GM18907 (cell line): ENCODE data around the gene PNKD.

Source experiments
- ATAC-seq: cut with Tn5 transposase; IDR thresholded peaks from one replicate; pipeline ENCODE4 v1.9.1; 2021; ENCODE audit warnings: mild to moderate bottlenecking, moderate library complexity; ENCODE audit not compliant: unreplicated experiment

Gene PNKD

GRCh38 chr2:218334531-218334930, 64.2 kb downstream of the PNKD start:
- ATAC-seq: no peak

DNA sequence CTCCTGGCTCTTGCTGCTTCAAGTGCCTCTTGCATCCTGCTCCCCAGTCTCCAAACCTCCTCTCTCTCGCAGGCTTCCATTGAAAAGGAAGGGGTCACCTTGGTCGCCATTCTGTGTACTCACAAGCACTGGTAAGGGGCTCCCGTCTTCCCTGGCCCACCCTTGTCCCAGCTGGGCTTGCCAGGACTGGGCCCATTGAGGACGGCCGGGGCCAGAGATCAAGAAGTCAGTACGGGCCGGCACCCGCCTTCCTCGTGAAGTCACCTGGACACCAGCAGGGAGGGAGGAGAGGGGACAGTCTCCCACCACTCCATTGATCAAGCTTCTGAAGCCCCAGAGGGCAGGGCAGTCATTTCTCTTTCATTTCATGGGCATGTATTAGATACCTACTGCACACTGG, 70.3 kb downstream of the PNKD start:
- no peak for ATAC-seq

- no peak for ATAC-seq
Observed at GRCh38 chr2:218341381-218341780, 71.1 kb downstream of the PNKD start.

- no peak for ATAC-seq
Observed at GRCh38 chr2:218342837-218343236, 72.5 kb downstream of the PNKD start.

DNA sequence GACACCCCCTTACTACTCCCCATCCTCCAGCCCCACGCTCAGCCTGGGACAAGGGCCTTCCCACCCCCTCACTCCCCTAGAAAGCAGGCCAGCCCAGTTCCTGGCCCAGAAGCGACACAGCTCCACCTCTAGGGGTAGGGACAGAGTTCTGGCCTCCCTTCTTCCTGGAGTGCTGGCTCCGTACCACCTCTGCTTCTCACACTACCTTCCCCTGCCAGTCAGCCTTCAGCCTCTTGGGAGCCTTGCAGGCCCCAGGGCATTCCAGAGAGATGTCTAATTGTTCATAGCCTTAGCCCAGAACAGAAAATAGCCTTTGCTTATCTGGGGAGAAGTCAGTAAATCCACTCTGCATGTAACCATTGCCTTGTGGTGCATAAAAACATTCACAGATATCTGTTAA, 73.3 kb downstream of the PNKD start:
- ATAC-seq: no peak

- no peak for ATAC-seq
Observed at GRCh38 chr2:218344090-218344754, 73.9 kb downstream of the PNKD start.

DNA sequence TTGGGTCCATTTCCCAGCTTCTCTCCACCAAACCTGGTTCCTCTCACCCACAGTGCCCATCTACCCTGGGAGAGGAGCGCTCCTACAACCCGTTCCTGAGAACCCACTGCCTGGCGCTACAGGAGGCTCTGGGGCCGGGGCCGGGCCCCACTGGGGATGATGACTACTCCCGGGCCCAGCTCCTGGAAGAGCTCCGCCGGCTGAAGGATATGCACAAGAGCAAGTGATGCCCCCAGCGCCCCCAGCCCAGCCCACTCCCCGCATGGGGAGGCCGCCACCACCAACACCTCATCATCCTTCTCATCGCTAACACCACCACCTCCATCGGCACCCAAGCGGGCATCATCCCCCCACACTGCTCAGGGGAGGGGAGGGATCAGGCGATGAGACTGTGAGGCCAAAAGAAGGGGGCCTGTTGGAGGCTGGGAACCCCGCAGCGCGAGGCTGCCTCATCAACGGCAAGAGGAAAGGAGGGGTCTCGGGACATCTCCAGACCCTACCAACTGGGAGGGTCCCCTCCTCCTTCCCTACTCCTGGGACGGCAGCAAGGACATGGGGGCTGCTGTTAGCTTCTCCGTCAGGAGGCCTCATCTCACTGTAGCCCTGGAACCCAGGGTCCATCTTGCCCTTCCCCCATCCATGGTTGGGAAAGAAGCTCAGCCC, 74.6 kb downstream of the PNKD start:
- no peak for ATAC-seq

DNA sequence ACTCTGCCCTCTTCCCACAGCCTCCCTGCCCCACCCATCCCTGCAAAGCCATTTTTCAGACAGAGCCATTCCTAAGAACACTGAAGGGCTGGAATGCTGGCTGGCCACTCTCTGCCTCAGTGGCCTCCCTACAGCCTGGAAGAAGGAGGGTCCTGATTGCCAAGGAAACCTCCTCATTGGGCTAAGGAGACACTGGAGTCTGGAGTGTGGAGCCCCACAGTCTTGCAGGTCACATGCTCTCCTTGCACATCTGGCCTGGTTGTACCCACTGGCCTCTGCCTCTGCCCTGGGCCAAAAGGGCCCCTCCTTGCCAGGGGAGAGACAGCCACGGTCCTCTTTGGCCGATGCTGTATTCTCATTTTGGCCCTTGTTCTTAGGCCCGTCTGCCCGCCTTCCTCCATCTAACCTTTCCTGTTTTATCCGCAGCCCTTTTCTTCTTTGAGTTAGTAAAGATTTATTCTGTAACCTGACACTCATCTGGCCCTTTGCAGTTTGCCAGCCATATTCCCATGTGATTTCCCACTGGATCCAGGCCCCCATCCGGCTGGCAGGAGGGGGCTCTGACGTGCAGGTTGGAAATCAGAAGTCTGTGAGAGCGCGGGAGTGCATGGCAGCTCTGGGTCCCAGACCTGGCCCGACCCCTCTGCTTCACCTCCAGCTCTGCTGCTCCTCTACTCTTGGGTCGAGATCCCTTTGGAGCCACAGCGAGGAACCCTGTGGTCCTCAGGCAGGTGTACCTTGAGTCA, 75.3 kb downstream of the PNKD start:
- no peak for ATAC-seq

DNA sequence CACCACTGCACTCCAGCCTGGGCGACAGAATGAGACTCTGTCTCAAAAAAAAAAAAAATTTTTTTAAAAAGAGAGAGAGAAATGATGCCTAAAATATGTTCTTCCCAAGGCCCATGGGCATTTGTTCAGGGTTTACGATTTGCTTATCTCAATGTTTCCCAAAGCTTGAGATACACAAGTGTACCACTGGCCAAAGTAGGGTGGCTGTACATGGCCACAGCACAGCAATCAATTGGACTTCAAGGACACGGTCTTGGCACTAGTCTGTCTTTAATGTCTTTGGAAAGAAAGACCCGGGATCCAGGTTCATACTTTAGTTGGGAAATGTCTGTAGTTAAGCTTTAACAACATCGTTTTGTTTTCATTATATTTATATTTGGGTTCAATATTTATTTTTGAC, 76.9 kb downstream of the PNKD start:
- no peak for ATAC-seq

DNA sequence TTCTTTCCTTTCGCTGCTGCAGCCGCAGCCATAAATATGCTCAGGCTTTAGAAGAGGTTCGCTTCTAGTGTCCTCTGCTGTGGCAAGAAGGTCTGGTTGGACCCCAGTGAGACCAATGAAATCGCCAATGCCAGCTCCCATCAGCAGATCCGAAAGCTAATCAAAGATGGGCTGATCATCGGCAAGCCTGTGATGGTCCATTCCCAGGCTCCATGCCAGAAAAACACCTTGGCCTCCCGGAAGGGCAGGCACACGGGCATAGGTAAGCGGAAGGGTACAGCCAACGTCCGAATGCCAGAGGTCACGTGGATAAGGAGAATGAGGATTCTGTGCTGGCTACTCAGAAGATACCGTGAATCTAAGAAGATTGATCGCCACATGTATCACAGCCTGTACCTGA, 83.7 kb downstream of the PNKD start:
- ATAC-seq: no peak

- ATAC-seq: no peak
Observed at GRCh38 chr2:218354850-218355443, 84.6 kb downstream of the PNKD start.

DNA sequence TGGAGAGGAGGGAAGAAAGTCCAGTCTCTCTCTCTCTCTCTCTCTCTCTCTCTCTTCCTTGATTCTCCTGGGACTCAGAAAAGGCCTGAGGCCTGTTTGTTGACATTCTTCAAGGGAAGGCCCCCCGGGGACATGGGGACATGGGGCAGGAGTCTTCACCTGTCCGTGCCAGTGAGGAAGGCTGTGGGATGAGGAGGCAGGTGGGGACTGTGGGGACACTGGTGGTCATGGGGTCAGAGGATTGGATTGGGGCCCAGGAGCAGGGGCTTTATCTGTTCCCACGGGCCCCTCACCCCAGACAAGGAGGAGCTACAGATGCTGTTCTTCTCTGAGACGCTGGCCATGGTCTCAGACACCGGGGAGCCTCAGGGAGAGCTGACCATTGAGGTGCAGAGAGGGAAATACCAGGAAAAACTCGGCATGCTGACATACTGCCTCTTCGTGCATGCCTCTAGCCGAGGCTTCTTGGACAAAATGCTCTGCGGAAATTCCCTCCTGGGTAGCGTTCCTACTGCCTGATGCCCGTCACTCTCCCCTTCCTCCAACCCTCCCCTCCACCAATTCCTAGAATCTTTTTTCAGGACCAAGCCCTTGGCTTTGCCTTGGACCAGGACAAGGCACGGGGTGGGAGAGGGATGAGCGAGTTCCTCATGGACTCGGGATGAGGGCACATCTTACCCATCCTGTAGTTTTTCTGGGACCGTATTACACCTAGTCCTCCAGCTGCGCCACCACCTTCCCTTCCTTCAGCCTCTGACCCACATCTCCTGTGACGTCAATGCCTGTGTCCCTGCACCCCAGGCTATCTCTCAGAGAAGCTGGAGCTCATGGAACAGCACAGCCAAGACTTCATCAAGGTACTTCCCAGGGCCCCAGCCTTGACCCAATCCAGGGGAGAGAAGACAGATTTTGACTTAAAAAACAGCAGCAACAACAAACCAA, 87.2 kb downstream of the PNKD start:
- ATAC-seq: no peak

GRCh38 chr2:218360453-218360852, 90.1 kb downstream of the PNKD start:
- ATAC-seq: no peak

DNA sequence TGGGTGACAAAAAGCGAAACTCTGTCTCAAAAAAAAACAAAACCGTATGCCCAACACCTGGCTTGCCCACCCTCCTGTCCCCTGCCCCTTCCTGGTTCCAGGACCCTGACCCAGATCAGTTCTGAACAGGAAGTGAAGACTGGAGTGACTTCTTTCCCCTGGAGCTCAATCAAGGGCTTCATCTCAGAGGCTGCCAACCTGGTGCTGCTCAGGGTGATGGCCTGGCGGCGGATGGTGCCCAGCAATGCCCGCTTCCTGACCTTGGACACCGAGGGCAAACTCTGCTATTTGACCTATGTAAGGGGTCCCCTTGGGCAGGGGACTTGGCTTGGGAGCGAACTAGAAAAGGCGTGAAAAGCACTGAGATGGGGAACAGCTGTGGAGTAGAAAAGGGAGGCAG, 92.3 kb downstream of the PNKD start:
- no peak for ATAC-seq

DNA sequence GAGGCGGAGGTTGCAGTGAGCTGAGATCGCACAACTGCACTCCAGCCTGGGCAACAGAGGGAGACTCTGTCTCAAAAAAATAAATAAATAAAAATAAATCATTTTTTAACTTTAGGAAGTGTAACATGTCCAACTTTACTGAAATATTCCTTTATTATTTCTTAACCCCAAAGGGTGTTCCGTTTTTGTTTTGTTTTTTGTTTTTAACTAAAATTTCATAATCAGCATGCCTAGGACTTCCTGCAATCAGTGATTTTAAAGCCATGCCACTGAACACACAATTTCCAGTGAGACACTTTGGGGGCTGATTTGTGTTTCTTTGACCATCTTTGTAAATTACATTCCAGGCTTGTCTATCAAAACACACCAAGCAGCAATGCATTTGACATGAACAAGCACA, 93.4 kb downstream of the PNKD start:
- ATAC-seq: no peak

DNA sequence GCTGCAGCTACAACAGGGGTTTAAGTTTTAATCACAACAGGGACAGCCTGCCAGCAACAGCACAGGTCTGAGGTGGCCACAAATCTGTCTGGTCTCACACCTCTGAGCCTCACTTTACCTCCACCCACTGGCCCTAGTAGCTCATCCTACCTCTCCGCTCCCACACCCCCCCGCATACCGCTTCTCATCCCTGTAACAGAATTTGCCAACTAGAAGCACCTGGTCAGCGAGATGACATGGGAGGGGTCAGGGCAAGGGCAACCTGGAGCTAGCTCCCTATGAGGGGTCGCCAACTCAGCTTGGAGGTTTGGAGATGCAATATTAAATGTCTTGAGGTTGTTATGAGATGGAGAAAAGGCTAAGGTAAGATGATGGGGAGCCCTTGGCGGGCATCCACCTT, 93.9 kb downstream of the PNKD start:
- ATAC-seq: no peak

DNA sequence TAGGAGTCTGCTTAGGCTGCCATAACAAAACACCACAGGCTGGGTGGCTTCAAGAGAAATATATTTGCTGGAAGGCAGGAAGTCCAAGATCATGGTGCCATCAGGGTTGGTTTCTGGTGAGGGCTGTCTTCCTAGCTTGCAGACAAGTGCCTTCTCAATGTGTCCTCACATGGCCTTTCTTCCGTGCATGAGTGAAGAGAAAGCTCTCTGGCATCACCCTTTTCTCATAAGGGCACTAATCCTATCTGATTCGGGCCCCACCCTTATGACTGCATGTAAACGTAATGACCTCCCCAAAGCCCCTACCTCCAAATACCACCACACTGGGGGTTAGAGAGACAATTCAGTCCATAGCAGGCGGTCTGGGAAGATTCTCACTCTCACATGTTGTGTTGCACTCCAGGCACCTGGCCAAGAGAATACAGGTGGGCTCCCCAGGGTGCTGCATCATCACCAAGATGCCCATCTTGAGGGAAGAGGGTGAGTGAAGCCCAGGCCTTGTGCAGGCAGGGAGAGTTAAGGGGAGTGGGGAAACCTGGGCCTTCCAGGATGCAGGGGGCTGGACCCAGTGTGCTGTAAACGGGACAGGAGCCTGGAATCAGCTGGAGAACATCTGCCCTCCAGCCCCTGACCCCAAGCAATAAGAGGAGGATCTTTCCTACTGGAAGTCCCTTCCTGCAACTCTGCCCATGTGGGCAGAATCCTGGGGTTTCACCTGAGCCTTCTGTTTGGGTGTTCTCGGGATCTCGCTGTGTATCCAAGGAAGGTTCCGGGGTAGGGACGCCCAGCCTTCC, 96.5 kb downstream of the PNKD start:
- ATAC-seq: no peak

GRCh38 chr2:218367415-218368149, 97.3 kb downstream of the PNKD start:
- ATAC-seq: peak; percentile 92

GRCh38 chr2:218368150-218368528, 97.8 kb downstream of the PNKD start:
- ATAC-seq: no peak
